Esophagus muscularis mucosa (tissue), 3 donors: ENCODE results near the gene TRAPPC12.

Experiments used
- CTCF ChIP-seq, 3 experiments: fragments of 200-600 bp in 2 of 3; fragments of 450-650 bp in 1 of 3; sonication (generic) in 2 of 3; IDR thresholded peaks; one replicate each; pipeline ENCODE4 v1.5.1; 2017 to 2019; ENCODE audit warnings: antibody characterized with exemption in 3 of 3, mild to moderate bottlenecking in 2 of 3, moderate library complexity in 1 of 3
- POLR2A ChIP-seq: fragments of 450-650 bp; IDR thresholded peaks from one replicate; pipeline ENCODE4 v1.6.1; 2017; ENCODE audit warnings: antibody characterized with exemption, moderate library complexity, mild to moderate bottlenecking, low read depth

- TF ChIP-seq CTCF (IDR thresholded peaks at IDR 0.05), result no peak
- TF ChIP-seq POLR2A, result no peak
These were observed 147.4 kb downstream of the TRAPPC12 start for GRCh38 chr2:3526871-3527270.
